T-helper 17 cell (primary cell): ENCODE data around the gene CNPY3. TPM values are rescaled to one million over a fixed set of nuclear protein-coding genes. Genes with fewer than 3 reads are reported as not detected.
"Not testable (repeated sequence)": the region's sequence is repeated elsewhere in the genome, so short reads cannot be mapped to it uniquely, and the experiment has no call there.

ENCODE experiments used
- ATAC-seq: fragments of 150-1000 bp; cut with Tn5 transposase; 2 replicates; pipeline ENCODE4 v1.10.0; 2021; ENCODE audit warnings: mild to moderate bottlenecking, moderate library complexity
- DNase-seq, 3 donors: peaks; one replicate each; pipeline versions ENCODE4 v3.0.0 to v3.0.0-alpha.2; 2020 to 2021
- H3K9me3 ChIP-seq: one replicate; pipeline ENCODE4 v1.7.0; 2013; ENCODE audit warnings: low read length, mild to moderate bottlenecking; ENCODE audit not compliant: control insufficient read depth, poor library complexity, severe bottlenecking
- H3K27ac Mint-ChIP-seq: one replicate; pipeline ENCODE4 v1.8.0; 2022; ENCODE audit warnings: mild to moderate bottlenecking, moderate library complexity, mixed read lengths
- H3K27me3 Mint-ChIP-seq: one replicate; pipeline ENCODE4 v1.8.0; 2022; ENCODE audit warnings: mixed read lengths
- H3K36me3 Mint-ChIP-seq: one replicate; pipeline ENCODE4 v1.8.0; 2022; ENCODE audit warnings: low read depth, mixed read lengths
- H3K4me1 Mint-ChIP-seq: one replicate; pipeline ENCODE4 v1.8.0; 2022; ENCODE audit warnings: mild to moderate bottlenecking, mixed read lengths
- H3K4me3 Mint-ChIP-seq: one replicate; pipeline ENCODE4 v1.8.0; 2022; ENCODE audit warnings: mild to moderate bottlenecking, moderate library complexity, mixed read lengths
- total RNA-seq, 4 donors: library from RNA in 2 of 4; stranded (reverse) in 2 of 4; gene quantifications; one replicate each; pipeline ENCODE4 v1.2.3 and lab custom pipeline; 2022 to 2026

CNPY3 gene
- total RNA-seq = 10 to 100 TPM; 45.7 to 51.9 TPM
- total RNA-seq (lab: John Stamatoyannopoulos, UW) = 41.4 to 56.8 reads per million in 2 donors

GRCh38 chr6:42928986-42929820 is at the start of gene CNPY3:
CNPY3 (plus strand) TSS chr6:42929480; CDS start chr6:42929571, 91 bp downstream.
- Mint-ChIP-seq H3K4me1 (peaks cover 49% of the 10 kb centered on the region), H3K4me3 (peak within 1 kb of the TSS; percentile 99), H3K27ac (peak within 1 kb of the TSS; percentile 99)

GRCh38 chr6:42880240-42880817 is 49.0 kb upstream of the CNPY3 start:
- not testable (repeated sequence) for H3K27me3 Mint-ChIP-seq, H3K9me3 ChIP-seq, DNase-seq, ATAC-seq, H3K36me3 Mint-ChIP-seq
- Mint-ChIP-seq H3K27ac (peak overlapping the region; percentile 100), H3K4me3 (peak overlapping the region; percentile 100), H3K4me1 (peaks cover 15% of the 10 kb centered on the region)

More at GRCh38 chr6:42928986-42929820, at the start of gene CNPY3:
- H3K36me3 Mint-ChIP-seq = peaks cover 3% of the 10 kb centered on the region
- H3K9me3 ChIP-seq = no peaks in the 10 kb centered on the region
- DNase-seq (peak; percentile 86 to 91 (median 87)), ATAC-seq (peak; percentile 85)
- H3K27me3 Mint-ChIP-seq = no peaks in the 10 kb centered on the region

GRCh38 chr6:42880871-42881270 is 48.4 kb upstream of the CNPY3 start:
- not testable (repeated sequence) for H3K36me3 Mint-ChIP-seq
- peak overlapping the region; percentile 100 for H3K4me3 Mint-ChIP-seq

GRCh38 chr6:42885702-42886101 is 43.6 kb upstream of the CNPY3 start:
- Mint-ChIP-seq H3K27me3 (no peaks in the 10 kb centered on the region), H3K4me1 (peaks cover 9% of the 10 kb centered on the region), H3K27ac (no peak overlapping the region), H3K36me3 (peaks cover 7% of the 10 kb centered on the region), H3K4me3 (no peak overlapping the region)
- ATAC-seq (no peak), DNase-seq (no peak)
- H3K9me3 ChIP-seq = no peaks in the 10 kb centered on the region

More at GRCh38 chr6:42880871-42881270, 48.4 kb upstream of the CNPY3 start:
- not testable (repeated sequence) for ATAC-seq, H3K9me3 ChIP-seq, H3K27me3 Mint-ChIP-seq, DNase-seq
- Mint-ChIP-seq H3K4me1 (peaks cover 15% of the 10 kb centered on the region), H3K27ac (peak overlapping the region; percentile 100)

- not testable (repeated sequence) for DNase-seq, H3K36me3 Mint-ChIP-seq, H3K27me3 Mint-ChIP-seq, H3K4me3 Mint-ChIP-seq, H3K9me3 ChIP-seq, H3K27ac Mint-ChIP-seq, ATAC-seq
- peaks cover 11% of the 10 kb centered on the region for H3K4me1 Mint-ChIP-seq
Measured at GRCh38 chr6:42888201-42888600, 41.1 kb upstream of the CNPY3 start.

DNA sequence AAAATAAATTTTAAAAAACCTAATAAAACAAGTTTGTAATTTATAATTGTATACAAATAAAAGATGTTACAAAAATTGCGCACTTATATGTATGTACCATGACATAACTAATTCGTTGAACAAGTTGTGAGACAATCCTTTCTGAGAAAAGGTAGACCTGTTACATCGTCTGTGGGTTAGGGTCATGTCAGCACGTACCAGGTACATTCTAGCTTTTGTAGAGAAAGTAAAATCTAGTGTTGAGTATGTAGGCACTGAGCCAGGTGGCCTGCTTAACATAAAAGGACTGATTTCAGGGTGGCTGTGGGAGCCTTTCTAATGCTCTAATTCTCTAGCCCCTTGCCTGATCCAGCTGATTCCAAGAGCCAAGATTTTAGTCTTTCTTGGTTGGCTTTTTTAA is 39.5 kb upstream of the CNPY3 start:
- no peaks in the 10 kb centered on the region for H3K36me3 Mint-ChIP-seq
- no peaks in the 10 kb centered on the region for H3K27me3 Mint-ChIP-seq
- H3K4me3 Mint-ChIP-seq = peak overlapping the region; percentile 96
- H3K4me1 Mint-ChIP-seq = peaks cover 6% of the 10 kb centered on the region
- peak overlapping the region; percentile 94 for H3K27ac Mint-ChIP-seq
- H3K9me3 ChIP-seq = no peaks in the 10 kb centered on the region
- ATAC-seq (no peak), DNase-seq (no peak)

- Mint-ChIP-seq H3K4me3 (peak overlapping the region; percentile 96), H3K27me3 (no peaks in the 10 kb centered on the region), H3K27ac (peak overlapping the region; percentile 94), H3K4me1 (peaks cover 6% of the 10 kb centered on the region), H3K36me3 (no peaks in the 10 kb centered on the region)
- peak; percentile 96 for ATAC-seq
- DNase-seq = peak; percentile 70 to 75 (median 74)
- H3K9me3 ChIP-seq = no peaks in the 10 kb centered on the region
Measured at GRCh38 chr6:42890311-42891198, 38.7 kb upstream of the CNPY3 start.

DNA sequence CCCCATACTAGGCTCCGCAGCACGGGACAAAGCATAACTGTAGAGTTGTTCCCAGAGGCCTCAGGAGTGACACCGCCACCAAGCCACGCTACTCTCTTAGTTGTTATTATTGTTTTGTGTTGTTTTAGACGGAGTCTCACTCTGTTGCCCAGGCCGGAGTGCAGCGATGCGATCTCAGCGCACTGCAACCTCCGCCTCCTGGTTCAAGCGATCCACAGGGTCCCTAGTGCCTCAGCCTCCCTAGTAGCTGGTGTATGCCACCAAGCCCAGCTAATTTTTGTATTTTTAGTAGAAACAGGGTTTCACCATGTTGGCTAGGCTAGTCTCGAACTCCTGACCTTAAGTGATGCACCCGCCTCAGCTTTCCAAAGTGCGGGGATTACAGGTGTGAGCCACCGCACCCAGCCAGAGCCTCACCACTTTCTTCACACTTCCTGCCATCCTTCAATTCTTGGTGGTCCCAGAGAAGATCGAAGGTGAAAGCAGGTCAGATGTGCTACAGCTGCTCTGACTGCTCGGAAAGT is 38.0 kb upstream of the CNPY3 start:
- H3K4me3 Mint-ChIP-seq = peak overlapping the region; percentile 96
- DNase-seq (no peak), ATAC-seq (no peak)
- no peaks in the 10 kb centered on the region for H3K9me3 ChIP-seq
- H3K4me1 Mint-ChIP-seq = peaks cover 6% of the 10 kb centered on the region
- no peaks in the 10 kb centered on the region for H3K36me3 Mint-ChIP-seq
- H3K27me3 Mint-ChIP-seq = no peaks in the 10 kb centered on the region
- H3K27ac Mint-ChIP-seq = peak overlapping the region; percentile 94

- ATAC-seq, DNase-seq, H3K4me1 Mint-ChIP-seq, H3K36me3 Mint-ChIP-seq, H3K4me3 Mint-ChIP-seq, H3K9me3 ChIP-seq, H3K27me3 Mint-ChIP-seq, H3K27ac Mint-ChIP-seq: not testable (repeated sequence)
Measured at GRCh38 chr6:42894041-42894828, 35.0 kb upstream of the CNPY3 start.

- Mint-ChIP-seq H3K27me3 (no peaks in the 10 kb centered on the region), H3K36me3 (no peaks in the 10 kb centered on the region), H3K27ac (no peak overlapping the region), H3K4me1 (peaks cover under 1% of the 10 kb centered on the region), H3K4me3 (no peak overlapping the region)
- H3K9me3 ChIP-seq = no peaks in the 10 kb centered on the region
- no peak for ATAC-seq
- DNase-seq = no peak
Measured at GRCh38 chr6:42896178-42896719, 33.0 kb upstream of the CNPY3 start.

- Mint-ChIP-seq H3K27me3 (no peaks in the 10 kb centered on the region), H3K27ac (no peak overlapping the region), H3K4me3 (no peak overlapping the region), H3K36me3 (no peaks in the 10 kb centered on the region), H3K4me1 (peaks cover 7% of the 10 kb centered on the region)
- H3K9me3 ChIP-seq = no peaks in the 10 kb centered on the region
- DNase-seq (peak; percentile 38 to 70 (median 47)), ATAC-seq (peak; percentile 50)
Measured at GRCh38 chr6:42898891-42899361, 30.4 kb upstream of the CNPY3 start.

DNA sequence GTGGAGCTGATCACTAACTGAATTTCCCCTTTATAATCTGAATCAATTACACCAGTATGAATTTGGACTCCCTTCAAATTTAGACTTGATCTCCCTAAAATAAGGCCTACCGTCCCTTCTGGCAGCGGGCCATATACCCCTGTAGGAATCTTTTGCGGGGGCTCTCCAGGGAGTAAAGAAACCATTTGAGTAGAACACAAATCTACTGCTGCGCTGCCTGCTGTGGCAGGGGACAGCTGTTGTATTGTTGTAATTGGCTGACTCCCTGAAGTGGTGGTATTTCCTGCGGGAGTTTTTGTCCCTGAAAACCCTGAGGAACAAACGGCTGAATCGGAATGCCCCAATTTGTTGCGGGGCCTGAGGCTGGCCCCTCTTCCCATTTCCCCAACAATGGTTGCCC is 29.4 kb upstream of the CNPY3 start:
- no peak overlapping the region for H3K4me3 Mint-ChIP-seq
- ATAC-seq (no peak), DNase-seq (no peak)
- no peaks in the 10 kb centered on the region for H3K36me3 Mint-ChIP-seq
- no peaks in the 10 kb centered on the region for H3K9me3 ChIP-seq
- H3K27ac Mint-ChIP-seq = no peak overlapping the region
- peaks cover 7% of the 10 kb centered on the region for H3K4me1 Mint-ChIP-seq
- H3K27me3 Mint-ChIP-seq = no peaks in the 10 kb centered on the region
